ENCODE results near the gene SLC25A47. TPM values are rescaled to one million over a fixed set of nuclear protein-coding genes. Genes with fewer than 3 reads are reported as not detected.
"Not testable (repeated sequence)": the region's sequence is repeated elsewhere in the genome, so short reads cannot be mapped to it uniquely, and the experiment has no call there.

Gene SLC25A47
- total RNA-seq, 4 donors from 2014 or later = 0.54 to 1.2 TPM; not detected in 2

- no peak for DNase-seq
- Histone ChIP-seq H3K4me1 (peaks cover 0 to 24% (median 8%) of the 10 kb centered on the region in 4 donors), H3K36me3 (peaks cover 0 to 17% (median 0%) of the 10 kb centered on the region in 3 donors), H3K27me3 (no peaks in the 10 kb centered on the region), H3K4me3 (no peak overlapping the region), H3K27ac (no peak overlapping the region), H3K9me3 (no peaks in the 10 kb centered on the region)
- no peak for TF ChIP-seq POLR2A (IDR thresholded peaks at IDR 0.05)
- no peak for TF ChIP-seq CTCF (IDR thresholded peaks at IDR 0.05)
These were observed 28.2 kb upstream of the SLC25A47 start for GRCh38 chr14:100294963-100295330.

- H3K27ac ChIP-seq = no peak overlapping the region
- peaks cover 0 to 24% (median 8%) of the 10 kb centered on the region in 4 donors for H3K4me1 ChIP-seq
- H3K4me3 ChIP-seq = no peak overlapping the region
- DNase-seq = peak in 1 of 3 donors; percentile 24
- no peaks in the 10 kb centered on the region for H3K9me3 ChIP-seq
- no peaks in the 10 kb centered on the region for H3K27me3 ChIP-seq
- TF ChIP-seq POLR2A (IDR thresholded peaks at IDR 0.05) (no peak), CTCF (IDR thresholded peaks at IDR 0.05) (no peak)
- peaks cover 0 to 17% (median 0%) of the 10 kb centered on the region in 3 donors for H3K36me3 ChIP-seq
These were observed 27.6 kb upstream of the SLC25A47 start for GRCh38 chr14:100295376-100296105.

GRCh38 chr14:100296106-100296651 lies 27.0 kb upstream of the SLC25A47 start:
- peaks cover 0 to 17% (median 0%) of the 10 kb centered on the region in 3 donors for H3K36me3 ChIP-seq
- H3K4me1 ChIP-seq = peaks cover 0 to 24% (median 8%) of the 10 kb centered on the region in 4 donors
- H3K4me3 ChIP-seq = no peak overlapping the region
- peak in 1 of 3 donors; percentile 18 for DNase-seq
- H3K27me3 ChIP-seq = no peaks in the 10 kb centered on the region
- peak overlapping the region in 1 of 4 donors; percentile 70 for H3K27ac ChIP-seq
- TF ChIP-seq POLR2A (IDR thresholded peaks at IDR 0.05) (no peak), CTCF (IDR thresholded peaks at IDR 0.05) (no peak)
- no peaks in the 10 kb centered on the region for H3K9me3 ChIP-seq

GRCh38 chr14:100296729-100297128 lies 26.4 kb upstream of the SLC25A47 start:
- peak in 1 of 3 donors; percentile 6 for DNase-seq
- H3K4me3 ChIP-seq, H3K27me3 ChIP-seq, H3K9me3 ChIP-seq: not testable (repeated sequence)
- peaks cover 0 to 14% (median 0%) of the 10 kb centered on the region in 3 donors for H3K36me3 ChIP-seq
- H3K4me1 ChIP-seq = peaks cover 0 to 24% (median 8%) of the 10 kb centered on the region in 4 donors
- peak overlapping the region; percentile 24 to 70 (median 60) for H3K27ac ChIP-seq

GRCh38 chr14:100297320-100298300 lies 25.5 kb upstream of the SLC25A47 start:
- peak overlapping the region; percentile 24 to 70 (median 60) for H3K27ac ChIP-seq
- peaks cover 0 to 24% (median 8%) of the 10 kb centered on the region in 4 donors for H3K4me1 ChIP-seq
- no peaks in the 10 kb centered on the region for H3K27me3 ChIP-seq
- no peak for TF ChIP-seq POLR2A (IDR thresholded peaks at IDR 0.05)
- no peak for TF ChIP-seq CTCF (IDR thresholded peaks at IDR 0.05)
- no peaks in the 10 kb centered on the region for H3K9me3 ChIP-seq
- H3K36me3 ChIP-seq = peaks cover 0 to 5% (median 0%) of the 10 kb centered on the region in 3 donors
- peak overlapping the region in 2 of 4 donors; percentile 11 to 26 for H3K4me3 ChIP-seq
- peak; percentile 54 to 87 (median 80) for DNase-seq

Data from Peyer's patch (tissue), 4 donors.